GM21825 (cell line): ENCODE data around the gene ADAM10.
"Not testable (repeated sequence)": the region's sequence is repeated elsewhere in the genome, so short reads cannot be mapped to it uniquely, and the experiment has no call there.

ENCODE experiments used
- ATAC-seq: cut with Tn5 transposase; IDR thresholded peaks from one replicate; pipeline ENCODE4 v1.9.1; 2021; ENCODE audit warnings: mild to moderate bottlenecking, moderate library complexity; ENCODE audit not compliant: unreplicated experiment

The ADAM10 gene

DNA sequence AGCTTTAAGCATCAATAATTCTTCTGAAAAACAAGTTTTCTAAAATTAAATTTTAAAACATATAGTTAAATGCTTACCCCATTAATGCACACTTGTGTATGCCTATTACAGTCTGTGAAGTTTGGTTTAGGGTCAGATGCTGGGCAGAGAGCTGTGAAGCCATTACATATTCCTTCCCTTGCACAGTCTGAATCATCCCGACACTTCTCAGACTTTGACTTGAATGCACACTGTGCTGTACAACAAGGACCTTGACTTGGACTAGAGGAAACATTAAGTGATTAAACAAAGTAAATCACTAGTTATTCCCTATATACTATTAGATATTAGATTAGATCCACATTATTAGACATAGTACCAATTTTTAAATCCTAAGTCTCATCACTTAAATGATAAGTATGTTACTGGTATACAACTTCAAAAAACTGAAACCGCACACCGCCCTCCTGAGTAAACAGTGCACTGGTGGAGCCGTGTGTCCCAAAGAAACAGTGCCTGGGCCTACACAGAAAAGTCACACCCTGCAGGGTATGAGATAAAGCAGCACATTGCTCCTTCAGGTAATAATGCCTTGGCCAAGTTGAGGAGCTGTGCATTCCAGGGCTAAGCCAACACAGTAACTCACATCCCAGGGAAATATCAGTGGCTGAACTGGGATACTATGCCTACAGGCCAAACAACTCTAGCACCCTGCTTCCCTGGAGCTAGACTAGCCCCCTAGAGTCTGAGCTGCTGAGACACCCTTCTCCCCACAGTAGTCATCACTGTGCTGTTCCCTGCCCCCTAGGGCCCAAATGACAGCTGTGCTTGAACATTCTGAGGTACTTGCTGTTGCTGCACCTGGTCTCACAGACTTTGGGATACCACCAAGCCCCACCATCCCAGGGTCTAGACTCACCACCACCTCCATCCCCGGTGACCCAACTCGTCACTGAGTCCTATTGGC lies 137.5 kb downstream of the ADAM10 start:
- ATAC-seq, result no peak

- no peak for ATAC-seq
Measured at GRCh38 chr15:58608711-58609110, 140.8 kb downstream of the ADAM10 start.

DNA sequence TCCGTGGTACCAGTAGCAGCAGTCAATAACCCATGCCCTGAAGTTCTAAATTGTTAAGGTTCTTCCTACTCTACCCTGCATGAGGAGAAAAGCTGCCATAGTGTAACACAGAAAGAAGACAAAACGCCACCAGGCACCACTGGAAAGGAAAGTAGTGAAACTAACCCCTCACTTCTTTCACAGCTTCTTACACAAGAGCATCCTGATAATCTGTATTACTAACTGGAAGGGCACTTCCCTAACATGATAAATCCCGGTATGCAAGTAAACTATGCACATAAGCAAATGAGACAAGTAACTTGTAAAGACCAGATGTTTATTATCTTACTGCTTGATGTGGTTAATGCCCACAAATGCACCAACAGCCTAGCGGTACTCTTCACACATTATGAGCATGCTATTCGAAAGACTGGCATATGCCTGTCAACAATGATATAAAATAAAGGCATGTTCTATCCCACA lies 141.3 kb downstream of the ADAM10 start:
- ATAC-seq, result no peak

DNA sequence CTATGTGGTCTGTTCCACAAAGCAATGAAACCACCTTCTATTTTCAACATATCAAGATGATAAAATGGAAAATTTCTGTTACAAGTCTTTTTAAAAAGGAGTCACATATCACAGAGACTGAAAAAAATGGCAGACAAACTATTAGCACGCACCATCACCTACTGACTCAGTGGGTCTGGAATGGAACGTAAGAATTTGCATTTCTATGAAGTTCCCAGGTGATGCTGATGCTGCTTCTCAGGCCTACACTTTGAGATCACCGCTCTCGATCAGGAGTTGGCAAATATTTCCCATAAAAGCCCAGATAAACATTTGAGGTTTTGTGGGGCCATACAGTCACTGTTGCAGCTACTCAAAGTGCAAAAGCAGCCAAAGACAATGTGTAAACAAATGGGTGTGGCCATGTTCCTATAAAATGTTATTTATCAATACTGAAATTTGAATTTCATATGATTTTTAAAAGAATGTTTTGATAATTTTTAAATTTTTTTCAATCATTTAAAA lies 142.9 kb downstream of the ADAM10 start:
- no peak for ATAC-seq

GRCh38 chr15:58605931-58606530 lies 143.5 kb downstream of the ADAM10 start:
- ATAC-seq, result no peak

GRCh38 chr15:58604455-58604923 lies 145.0 kb downstream of the ADAM10 start:
- ATAC-seq, result no peak

- ATAC-seq, result not testable (repeated sequence)
Measured at GRCh38 chr15:58603927-58604326, 145.6 kb downstream of the ADAM10 start.

GRCh38 chr15:58602823-58603222 lies 146.7 kb downstream of the ADAM10 start:
- ATAC-seq, result no peak

DNA sequence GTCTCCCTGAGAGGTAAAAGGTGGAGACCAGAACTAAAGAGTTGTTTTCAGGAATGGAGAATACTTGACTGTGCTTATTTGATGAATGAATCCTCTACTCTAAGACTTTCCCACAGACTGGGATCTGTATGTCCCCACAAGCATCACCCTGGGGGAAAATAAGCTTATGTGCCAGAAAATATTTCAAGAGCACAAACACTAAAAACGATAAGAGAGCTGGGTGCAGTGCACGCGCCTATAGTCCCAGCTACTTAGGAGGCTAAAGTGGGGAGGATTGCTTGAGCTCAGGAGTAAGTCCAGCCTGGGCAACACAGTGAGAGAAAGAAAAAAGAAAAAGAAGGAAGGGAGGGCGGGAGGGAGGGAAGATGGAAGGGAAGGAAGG lies 150.7 kb downstream of the ADAM10 start:
- no peak for ATAC-seq

GRCh38 chr15:58597943-58598828 lies 151.3 kb downstream of the ADAM10 start:
- ATAC-seq, result no peak

DNA sequence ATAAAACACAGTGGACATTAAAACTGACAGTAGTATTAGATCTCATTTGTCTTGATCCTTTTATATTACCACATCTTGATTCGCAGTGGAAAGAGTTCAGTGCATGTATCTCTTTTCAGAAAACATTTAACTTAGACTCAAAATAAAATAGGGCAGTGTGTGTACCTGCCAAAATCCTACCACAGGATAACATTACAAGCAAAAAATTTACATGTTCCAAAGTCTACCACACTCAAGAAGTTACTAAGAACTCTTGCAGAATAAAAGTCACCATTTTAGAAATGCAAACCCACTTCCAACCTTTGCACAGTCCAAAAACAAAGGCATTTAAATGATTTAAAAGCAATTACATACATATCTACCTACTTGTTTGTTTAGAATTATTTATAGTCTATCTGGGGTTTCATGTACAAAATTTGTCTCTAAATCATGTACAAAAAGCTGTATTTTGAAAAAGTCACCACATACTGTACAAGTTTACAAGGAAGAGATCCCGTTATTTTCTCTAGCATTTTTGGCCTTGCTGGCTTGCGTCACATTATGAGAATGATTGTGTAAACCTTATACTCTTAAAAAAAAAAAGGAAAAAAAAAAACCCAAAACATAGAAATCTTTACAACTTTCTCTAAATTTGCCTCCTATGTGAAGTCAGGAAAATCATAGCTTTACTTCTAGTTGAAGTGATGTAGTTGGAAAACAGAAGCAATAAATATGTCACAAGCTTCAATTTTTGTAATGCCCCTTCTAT lies 153.8 kb downstream of the ADAM10 start:
- ATAC-seq, result no peak

DNA sequence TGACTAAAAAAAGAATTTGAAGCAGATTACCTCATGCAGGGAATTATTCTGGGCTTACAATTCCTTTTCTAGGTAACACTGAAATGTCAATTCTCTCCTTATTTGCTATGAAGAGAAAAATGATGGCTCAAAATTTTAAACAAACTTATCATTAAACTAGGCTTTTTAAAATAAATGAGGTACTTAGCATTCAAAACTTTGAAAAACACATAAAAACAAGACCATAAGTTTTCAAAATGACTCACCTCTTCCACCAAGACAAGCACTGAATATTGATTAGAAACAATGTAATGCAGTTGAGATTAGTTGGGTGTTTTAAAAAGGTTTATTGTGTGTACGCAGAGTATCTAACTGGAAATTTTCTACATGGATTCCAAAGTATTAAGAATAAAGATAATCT lies 154.6 kb downstream of the ADAM10 start:
- ATAC-seq, result no peak

GRCh38 chr15:58593870-58594269 lies 155.6 kb downstream of the ADAM10 start:
- ATAC-seq, result no peak

GRCh38 chr15:58590926-58591325 lies 158.6 kb downstream of the ADAM10 start:
- no peak for ATAC-seq

- ATAC-seq, result no peak
Measured at GRCh38 chr15:58590236-58590635, 159.3 kb downstream of the ADAM10 start.

GRCh38 chr15:58589047-58589446 lies 160.5 kb downstream of the ADAM10 start:
- no peak for ATAC-seq

- no peak for ATAC-seq
Measured at GRCh38 chr15:58588096-58588495, 161.4 kb downstream of the ADAM10 start.

DNA sequence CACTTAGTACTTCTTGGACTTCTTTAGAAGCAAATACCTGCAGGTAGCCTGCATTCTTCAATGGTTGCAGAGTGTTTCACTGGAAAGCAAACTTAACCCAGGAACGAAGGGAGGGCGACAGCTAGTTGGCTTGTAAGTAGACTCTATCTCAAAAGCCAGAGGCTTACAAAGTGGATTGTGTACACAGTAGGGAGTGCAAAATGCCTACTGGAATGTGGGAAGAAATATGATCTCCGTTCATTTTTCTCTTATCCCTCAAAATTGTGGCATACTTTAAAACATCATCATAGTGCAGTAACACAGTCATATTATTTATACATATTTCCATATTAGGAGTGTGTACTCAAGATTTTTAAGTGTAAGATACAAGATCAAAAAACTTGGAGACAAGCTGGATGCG lies 162.0 kb downstream of the ADAM10 start:
- ATAC-seq, result no peak

- ATAC-seq, result peak; percentile 48
Measured at GRCh38 chr15:58585693-58586443, 163.6 kb downstream of the ADAM10 start.
